Measurements from ENCODE around the gene BHMT2. TPM values are rescaled to one million over a fixed set of nuclear protein-coding genes. Genes with fewer than 3 reads are reported as not detected.

Gene BHMT2
- total RNA-seq, 1 donor from 2014 or later, result 0.41 TPM

DNA sequence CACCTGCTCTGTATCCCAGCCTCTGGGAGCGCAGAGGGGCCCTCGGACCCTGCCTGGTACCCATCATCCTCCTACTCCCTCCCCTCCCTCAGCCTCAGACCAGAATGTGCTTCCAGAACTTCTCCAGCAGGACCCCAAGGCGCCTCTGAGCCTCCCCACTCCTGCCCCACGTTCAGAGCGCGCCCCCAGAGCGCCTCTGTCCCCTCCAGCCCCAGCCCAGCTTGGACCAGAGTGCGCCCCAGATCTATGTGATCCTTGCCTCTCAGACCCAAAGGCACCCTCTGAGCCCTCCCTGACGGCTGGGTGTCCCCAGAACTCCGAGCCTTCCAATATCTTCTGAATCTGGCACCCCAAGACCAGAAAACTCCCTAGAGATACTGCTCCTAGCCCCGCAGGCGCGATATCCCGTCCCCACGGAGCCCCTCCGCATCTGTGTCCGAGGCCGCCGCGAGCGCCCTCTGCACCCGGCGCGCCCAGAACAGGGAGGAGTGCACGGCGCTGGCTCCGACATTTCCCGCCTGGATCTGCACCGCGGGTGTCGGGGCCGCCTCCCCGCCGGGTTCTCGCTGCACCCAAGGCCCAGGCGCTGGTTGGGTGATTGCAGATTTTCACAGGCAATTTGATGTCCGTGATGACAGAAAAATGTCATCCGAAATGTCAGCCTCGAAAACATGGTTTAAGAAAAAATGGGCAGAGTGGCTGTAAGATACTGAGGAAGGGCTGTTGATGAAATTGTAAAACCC, 42.6 kb downstream of the BHMT2 start:
- DNase-seq (ENCODE audit: low spot score in 2 of 2) (no peak), FAIRE-seq (no peak)

DNA sequence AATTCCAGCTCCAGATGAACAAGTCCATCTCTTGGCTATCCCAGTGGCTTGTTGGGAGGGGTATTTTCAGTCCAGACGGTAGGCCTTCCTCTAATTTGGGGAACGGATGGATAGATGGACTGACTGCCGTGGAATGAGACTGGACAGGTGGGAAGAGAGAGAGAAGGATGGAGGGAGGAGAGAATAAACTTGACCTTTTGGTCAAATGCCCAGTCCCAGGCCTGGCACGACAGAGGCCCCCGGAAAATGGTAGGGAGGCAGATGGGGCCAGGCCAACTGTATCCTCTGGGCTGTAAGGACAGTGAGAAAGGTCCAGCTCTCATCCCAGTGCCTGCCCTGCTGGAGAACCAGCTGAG, 43.1 kb downstream of the BHMT2 start:
- no peak for FAIRE-seq
- no peak for DNase-seq (ENCODE audit: low spot score in 2 of 2)

GRCh38 chr5:79119486-79119885, 49.9 kb downstream of the BHMT2 start:
- DNase-seq (ENCODE audit: low spot score in 2 of 2), result no peak
- FAIRE-seq, result no peak

DNA sequence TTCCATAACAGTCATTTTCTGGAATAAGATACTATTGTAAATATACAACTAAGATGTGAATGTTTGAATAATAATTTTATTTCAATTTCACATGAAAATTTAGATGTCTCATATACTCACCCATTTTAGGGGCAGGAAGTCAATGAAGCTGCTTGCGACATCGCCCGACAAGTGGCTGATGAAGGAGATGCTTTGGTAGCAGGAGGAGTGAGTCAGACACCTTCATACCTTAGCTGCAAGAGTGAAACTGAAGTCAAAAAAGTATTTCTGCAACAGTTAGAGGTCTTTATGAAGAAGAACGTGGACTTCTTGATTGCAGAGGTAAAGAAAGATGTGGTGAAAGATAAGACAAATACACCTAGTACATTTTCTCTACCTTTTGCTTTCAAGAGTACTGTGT, 50.7 kb downstream of the BHMT2 start:
- no peak for DNase-seq (ENCODE audit: low spot score in 2 of 2)
- FAIRE-seq, result no peak

DNA sequence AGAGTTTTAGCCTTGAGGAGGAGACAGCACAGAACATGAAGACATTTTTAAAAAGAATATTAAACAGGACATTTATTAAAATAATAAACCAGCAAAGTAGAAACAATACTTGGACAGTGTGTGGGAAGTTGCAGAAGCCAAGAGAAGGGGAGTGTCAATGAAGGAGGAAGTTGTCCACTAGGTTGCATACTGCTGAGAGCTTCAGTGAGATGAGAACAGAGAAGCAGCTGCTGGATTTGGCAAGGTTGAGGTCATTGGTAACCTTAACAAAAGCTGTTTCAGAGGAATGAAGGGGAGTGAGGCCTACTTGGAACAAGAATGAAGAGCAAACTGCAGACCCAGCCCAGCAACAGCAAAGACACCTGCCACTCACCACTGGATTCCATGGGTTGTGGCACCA, 53.4 kb downstream of the BHMT2 start:
- FAIRE-seq (no peak), DNase-seq (ENCODE audit: low spot score in 2 of 2) (no peak)

GRCh38 chr5:79124607-79125006, 55.0 kb downstream of the BHMT2 start:
- DNase-seq (ENCODE audit: low spot score in 2 of 2) (no peak), FAIRE-seq (no peak)

- no peak for DNase-seq (ENCODE audit: low spot score in 2 of 2)
- no peak for FAIRE-seq
Measured at GRCh38 chr5:79130781-79131180, 61.2 kb downstream of the BHMT2 start.

- DNase-seq (ENCODE audit: low spot score in 2 of 2) (peak in 1 of 2 donors; percentile 22), FAIRE-seq (peak; percentile 96)
Measured at GRCh38 chr5:79133121-79133656, 63.6 kb downstream of the BHMT2 start.

- DNase-seq (ENCODE audit: low spot score in 2 of 2) (peak; percentile 35 to 44), FAIRE-seq (no peak)
Measured at GRCh38 chr5:79133657-79134451, 64.3 kb downstream of the BHMT2 start.

GRCh38 chr5:79135790-79136553, 66.4 kb downstream of the BHMT2 start:
- DNase-seq (ENCODE audit: low spot score in 2 of 2), result no peak
- FAIRE-seq, result no peak

DNA sequence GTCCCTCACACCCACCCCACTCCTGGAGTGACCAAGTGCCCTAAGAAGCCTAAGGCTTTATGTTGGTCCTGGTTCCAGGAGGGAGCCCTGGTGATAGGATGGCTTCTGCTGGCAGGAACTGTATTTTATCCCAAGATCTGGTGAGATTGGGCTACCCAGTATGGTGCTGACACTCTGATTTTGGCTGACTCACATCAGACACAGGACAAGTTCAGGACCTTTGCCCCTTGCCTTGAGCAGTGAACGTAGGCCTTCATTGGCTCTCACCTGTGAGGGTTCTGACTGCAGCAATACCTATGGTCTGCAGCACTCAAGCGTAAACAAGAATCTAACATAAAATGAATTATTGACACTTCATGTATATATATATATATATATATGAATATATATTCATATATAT, 67.1 kb downstream of the BHMT2 start:
- no peak for DNase-seq (ENCODE audit: low spot score in 2 of 2)
- no peak for FAIRE-seq

Other genes starting within 250 kb of the BHMT2 start
- gene ARSB, start 84.5 kb upstream of the BHMT2 start, total RNA-seq, result 20.4 TPM
- 3.7 TPM for gene DMGDH, start 93 bp upstream of the BHMT2 start, total RNA-seq
- gene BHMT, start 42.0 kb downstream of the BHMT2 start, total RNA-seq, result 2.4 TPM
- gene JMY, start 166.4 kb downstream of the BHMT2 start, total RNA-seq, result 39.9 TPM

Data from frontal cortex (tissue), 4 donors.